NCI-H1092 treated with DMSO at 0.1 percent for 48 hours (cell line): ENCODE measurements around the gene SV2B.

ENCODE experiments used
- DNase-seq: peaks from one replicate; lab custom pipeline; 2025; lab: John Stamatoyannopoulos, UW

SV2B gene

DNA sequence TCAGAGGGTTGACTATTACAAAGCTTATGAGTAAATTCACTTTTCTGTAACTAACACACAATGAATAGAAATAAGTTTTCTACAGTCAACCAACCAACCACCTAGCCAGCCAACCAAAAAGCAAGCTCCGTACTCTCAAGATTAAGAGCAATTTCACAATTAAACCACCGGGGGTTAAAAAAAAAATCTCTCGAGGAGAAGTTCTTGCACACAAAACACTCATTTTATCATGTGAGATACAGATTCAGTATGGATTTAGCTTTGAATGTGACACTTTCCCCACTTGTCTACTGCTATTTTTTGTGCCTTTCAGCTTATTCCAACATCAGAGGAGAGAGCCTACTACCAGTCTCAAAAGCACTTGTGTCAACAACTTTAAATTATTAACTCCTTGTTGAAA lies 135.3 kb downstream of the SV2B start:
- DNase-seq: no peak

- no peak for DNase-seq
These were observed 137.4 kb downstream of the SV2B start for GRCh38 chr15:91237445-91237844.

DNA sequence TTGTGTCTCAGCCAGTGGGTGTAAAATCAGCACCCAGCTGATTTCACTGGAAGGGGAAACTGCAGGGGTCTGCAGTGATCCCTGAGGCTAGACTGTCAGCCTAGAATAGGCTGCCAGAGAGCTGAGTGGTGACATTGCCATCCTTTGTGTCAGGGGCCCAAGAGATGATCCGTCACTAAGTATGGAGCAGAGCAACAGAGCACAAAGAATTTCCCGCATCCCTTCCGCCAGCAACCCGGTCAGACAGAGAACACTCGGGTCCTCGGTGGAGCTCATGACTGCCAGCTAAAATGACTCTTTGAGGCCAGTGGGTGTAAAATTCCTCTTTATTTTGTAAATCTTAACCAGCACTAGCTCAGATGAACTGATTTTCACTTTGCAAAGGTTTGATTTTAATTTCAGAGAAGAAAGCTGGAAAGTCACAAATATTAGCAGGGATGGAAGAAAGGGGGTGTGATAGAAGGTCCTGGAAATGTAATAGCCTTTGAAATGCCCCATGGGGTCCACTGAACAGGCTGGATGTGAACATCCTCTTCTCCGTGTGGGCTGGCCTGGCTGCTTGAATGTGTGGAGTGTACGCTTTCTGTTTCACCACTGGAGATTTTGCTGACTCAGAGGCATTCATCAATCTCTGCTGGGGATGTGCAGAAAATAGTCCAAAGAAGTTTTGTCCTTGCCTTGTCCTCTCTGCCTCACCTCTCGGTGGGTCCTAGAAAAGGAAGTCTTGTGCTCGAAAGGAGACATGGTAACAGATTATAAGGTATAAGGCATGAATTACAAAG lies 138.8 kb downstream of the SV2B start:
- no peak for DNase-seq

GRCh38 chr15:91243826-91244225 lies 143.8 kb downstream of the SV2B start:
- DNase-seq: no peak

DNA sequence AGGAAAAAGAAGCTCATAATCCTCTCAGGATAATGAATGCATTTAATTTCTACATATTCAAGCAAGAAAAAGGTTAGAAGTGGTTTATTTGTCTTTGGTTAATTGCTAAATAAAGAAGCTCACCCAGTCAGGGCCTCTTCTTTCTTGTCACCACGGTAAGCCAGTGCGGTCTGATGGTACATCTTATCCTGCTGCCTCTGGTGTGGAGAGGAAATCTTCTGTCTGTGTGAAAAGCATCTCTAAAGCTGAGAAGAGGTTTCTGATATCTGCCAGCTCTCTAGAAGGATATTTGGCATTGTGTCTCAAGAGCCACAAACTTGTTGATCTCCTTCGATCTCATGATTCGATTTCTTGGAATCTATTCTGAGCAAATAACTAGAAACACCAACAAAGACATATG lies 144.9 kb downstream of the SV2B start:
- no peak for DNase-seq

DNA sequence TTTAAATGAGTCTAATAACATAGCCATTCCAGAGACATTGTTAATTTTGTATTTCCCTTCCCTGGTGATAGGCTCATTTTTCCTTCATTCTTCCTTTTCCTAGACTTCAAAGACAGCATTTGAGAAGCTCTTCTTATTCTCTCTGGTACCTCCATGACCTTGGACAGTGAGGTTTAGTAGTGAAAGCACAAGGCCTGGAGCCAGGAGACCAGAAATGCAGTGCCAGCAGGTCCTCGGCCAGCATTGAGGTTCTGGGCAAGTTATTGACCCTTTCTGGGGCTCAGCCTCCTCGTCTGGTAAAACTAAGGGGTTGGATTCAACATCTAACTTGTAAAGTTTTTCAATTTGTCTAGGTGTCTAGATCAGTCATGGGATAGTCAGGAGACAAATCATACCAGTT lies 146.9 kb downstream of the SV2B start:
- DNase-seq: no peak

DNA sequence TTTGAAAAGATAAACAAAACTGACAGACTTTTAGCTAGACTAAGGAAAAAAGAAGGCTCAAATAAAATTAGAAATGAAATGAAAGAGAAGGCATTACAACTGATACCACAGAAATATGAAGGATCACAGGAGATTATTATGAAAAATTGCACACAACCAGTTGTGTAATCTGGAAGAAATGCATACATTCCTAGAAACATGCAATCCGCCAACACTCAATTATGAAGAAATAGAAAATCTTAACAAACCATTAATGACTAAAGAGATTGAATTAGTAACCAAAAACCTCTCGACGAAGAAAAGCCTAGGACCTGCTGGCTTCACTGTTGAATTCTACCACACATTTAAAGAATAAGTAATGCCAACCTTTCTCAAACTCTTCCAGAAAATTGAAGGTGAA lies 149.5 kb downstream of the SV2B start:
- DNase-seq: no peak

DNA sequence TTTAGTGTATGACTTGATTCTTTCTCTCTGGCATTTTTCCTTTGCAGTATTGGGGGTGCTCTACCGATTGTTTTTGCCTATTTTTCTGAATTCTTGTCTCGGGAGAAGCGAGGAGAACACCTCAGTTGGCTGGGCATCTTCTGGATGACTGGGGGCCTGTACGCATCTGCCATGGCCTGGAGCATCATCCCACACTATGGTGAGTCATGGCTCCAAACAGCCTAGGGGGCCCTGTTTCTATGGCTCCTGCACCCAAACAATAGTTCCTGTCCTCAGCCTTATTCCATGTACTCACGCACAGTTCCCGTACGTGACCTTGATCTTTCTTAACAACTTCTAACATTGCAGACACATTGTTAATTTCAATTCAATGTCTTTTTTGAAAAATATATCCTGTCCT lies 152.3 kb downstream of the SV2B start:
- no peak for DNase-seq

DNA sequence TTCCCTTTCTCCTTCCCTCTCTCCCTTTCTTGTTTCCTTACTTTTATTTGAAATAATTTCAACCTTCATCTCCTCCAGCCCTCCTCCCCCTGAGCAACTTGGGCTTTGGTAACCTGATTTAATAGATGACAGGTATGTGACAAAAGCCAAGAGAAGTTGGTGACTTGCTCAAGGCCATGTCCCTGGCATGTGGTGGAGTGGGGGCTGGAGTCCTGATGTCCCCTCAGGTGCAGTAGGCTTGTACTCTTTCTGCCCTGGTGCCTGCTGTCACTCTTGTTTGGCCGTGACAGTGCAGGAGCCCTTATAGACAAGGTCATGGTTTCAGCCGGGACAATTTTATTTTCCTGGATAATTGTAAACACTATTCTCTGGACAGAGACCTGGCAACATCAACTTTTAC lies 152.7 kb downstream of the SV2B start:
- no peak for DNase-seq

DNA sequence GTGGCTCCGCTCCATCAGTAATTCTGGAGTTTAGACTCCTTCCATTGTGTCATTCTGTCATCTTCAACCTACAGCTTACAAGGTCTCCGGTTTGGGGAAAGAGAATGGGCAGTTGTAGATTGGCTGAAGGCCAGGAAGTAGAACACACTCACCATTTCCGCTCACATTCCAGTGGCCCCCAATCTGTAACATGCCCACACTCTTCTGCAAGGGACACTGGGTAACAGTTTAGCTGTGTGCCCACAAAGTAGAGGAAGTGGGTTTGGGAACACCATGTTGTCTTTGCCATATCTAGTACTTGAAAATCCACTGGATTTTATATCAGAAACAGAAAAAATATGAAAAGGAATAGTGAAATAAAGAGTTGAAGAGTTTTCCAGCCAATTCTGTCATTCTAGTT lies 153.5 kb downstream of the SV2B start:
- DNase-seq: no peak

- DNase-seq: no peak
These were observed 154.7 kb downstream of the SV2B start for GRCh38 chr15:91254766-91255165.

GRCh38 chr15:91255670-91256192 lies 155.7 kb downstream of the SV2B start:
- no peak for DNase-seq

DNA sequence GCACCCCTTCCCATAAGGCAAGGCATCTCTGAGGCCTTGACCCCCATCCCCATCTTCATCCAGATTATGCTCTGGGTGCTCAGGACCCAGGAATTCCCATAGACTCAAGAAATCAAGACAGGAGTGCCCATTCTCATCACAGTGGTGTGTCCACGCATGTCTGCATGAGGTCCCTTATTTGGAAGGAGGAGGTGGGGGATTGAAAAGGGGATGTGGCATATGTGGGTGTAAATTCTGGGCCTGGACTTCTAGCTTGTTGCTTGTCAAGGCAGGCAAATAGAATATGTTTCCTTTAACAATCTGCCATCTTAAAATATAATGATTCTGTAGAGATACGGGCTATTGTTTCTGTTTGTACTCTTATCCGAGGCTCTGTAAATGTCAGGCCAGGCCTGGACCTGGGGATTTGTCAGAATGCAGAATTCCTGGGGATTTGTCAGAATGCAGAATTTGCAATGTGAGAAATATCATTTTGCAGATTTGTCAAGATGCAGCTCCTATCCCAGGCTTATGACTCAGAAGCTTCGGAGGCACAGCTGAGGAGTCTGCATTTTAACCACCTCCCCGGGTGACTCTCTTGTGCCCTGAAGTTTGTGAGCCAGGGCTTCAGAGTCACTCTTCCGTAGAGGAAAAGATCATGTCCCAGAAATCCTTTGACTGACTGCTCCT lies 157.8 kb downstream of the SV2B start:
- no peak for DNase-seq

DNA sequence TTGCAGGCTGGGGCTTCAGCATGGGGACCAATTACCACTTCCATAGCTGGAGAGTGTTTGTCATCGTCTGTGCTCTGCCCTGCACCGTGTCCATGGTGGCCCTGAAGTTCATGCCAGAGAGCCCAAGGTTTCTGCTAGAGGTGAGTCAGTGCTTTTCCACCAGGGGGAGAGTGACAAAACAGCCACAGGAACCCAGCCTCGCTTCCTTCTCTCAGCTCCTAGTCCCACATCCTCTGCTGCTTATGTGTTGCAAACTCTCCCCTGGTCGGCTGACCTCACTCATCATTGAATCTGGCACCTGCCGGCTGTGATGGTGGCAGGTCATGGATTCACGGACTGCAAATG lies 158.3 kb downstream of the SV2B start:
- no peak for DNase-seq

- no peak for DNase-seq
These were observed 159.0 kb downstream of the SV2B start for GRCh38 chr15:91259077-91259476.

DNA sequence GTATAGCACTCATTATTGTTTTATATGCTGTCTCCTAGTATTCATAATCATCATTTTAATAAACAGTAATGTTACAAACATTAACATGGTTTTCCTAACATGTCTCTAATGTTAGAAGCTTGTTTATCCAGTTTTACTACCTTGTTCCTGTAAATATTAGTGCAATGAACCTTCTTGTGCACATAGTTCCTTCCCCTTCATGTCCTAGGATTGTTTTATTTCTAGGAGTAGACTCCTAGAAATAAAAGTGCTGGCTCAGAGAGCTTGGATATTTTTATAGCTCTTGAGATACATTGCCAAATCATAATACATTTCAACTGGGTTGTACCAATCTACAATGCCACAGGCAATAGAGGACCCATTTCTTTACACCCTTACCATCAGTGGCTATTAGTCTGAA lies 161.3 kb downstream of the SV2B start:
- DNase-seq: no peak

GRCh38 chr15:91263632-91264531 lies 163.8 kb downstream of the SV2B start:
- no peak for DNase-seq

DNA sequence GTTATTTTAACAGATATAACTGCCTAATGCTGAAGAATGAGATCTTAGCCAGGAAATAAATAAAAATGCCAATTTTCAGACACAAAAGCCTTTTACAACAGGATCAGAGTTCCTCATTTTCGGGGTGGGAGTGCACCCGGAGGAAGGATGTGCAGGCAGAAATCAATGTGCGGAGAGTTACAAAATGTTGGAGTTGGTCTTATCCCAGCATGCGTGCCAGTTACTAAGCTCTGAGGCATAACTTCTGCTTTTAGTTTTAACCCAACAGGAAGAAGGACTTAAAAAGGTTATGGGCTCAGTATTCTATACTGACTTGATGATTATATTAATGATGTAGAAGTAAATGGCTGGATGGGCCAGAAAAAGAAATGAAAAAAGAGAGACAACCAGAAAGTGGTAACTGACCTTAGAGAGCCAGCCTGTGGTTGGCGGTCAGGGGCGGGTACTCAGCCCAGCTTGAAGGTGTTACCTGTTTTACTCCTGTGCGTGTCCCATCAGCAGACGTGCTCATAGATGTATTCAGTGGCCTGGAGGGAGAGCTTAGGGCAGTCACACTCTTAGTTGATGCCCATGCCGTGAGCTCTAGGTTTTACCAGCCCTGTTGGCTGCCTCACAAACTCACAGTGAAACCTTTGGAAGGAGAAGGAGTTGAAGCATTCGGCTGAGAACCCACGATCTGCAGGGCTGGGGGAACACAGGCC lies 164.7 kb downstream of the SV2B start:
- DNase-seq: no peak

DNA sequence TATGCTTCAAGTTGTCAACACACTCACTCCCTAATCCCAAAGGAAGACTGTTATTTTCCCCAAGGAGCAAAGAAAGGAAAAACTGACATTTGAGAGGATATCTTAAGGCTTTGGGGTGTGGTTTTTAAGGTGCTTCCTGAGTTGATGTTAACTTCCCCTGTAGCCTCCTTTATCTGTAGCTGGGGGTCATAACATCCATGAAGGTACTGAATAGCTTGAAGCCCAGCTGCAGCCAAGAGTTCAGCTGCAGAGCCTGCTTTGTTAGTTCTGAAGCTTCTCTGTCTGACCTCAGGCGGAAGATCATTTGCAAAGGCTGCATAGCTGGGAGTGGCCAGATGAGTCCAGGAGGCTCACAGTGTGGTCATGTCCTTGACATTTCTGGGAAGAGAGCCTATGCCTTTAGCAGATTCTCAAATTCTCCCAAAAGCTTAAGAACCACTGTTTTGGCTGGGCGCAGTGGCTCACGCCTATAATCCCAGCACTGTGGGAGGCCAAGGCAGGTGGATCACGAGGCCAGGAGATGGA lies 165.4 kb downstream of the SV2B start:
- DNase-seq: no peak

GRCh38 chr15:91268510-91268909 lies 168.5 kb downstream of the SV2B start:
- no peak for DNase-seq

GRCh38 chr15:91270747-91271146 lies 170.7 kb downstream of the SV2B start:
- no peak for DNase-seq
